DMS114 treated with DMSO at 0.1 percent for 48 hours (cell line): ENCODE data around the gene TMEM259.

Experiments used
- DNase-seq: peaks from one replicate; lab custom pipeline; 2025; ENCODE audit not compliant: unreplicated experiment; lab: John Stamatoyannopoulos, UW

TMEM259 gene

DNA sequence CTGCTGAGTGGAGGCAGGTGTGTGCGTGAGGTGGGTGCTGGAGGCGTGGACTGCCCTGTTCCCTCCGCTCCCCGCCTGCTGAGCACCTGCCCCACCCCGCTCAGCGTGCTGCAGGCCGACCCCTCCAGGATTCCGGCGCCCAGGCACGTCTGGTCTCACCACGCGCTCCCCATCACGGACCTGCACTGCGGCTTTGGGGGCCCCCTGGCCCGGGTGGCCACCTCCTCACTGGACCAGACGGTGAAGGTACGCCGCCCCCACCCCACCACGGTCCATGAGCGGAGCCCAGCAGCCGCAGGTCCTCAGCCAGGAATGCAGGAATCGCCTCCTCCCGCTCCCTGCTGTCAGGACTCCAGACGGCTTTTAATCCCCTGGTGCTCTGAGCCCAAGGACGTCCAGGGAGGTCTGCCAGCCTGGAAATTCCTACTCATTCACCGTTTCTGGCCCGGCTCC lies 30.8 kb downstream of the TMEM259 start:
- DNase-seq = no peak

DNA sequence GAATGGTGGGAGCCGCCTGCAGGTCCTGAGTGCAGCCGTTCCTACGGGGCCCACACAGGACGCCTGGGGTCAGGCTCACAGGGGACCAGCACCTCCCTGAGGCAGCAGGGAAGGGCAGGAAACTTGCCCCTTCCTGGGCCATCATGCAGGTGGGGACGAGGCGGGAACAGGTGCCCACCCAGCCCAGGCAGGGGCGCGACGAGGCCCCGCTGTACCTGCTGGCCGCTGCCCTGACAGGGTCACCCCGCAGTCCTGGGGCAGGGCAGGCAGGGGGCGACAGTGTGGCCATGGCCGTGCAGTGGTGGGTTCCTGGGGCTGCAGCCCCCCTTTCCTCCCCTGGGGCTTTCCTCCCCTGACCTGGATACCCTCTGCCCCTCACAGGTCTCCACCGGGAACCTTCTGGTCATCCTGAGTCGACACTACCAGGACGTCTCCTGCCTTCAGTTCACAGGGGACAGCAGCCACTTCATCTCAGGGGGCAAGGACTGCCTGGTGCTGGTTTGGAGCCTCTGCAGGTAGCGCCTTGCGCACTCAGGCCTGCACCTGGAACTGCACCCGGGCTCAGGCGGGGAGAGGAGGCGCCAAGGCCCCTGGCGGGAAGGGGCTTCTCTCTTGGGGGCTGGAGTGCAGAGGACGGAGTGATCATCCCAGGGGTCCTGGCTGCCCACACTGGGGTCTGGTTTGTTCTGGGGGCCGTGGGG lies 31.4 kb downstream of the TMEM259 start:
- DNase-seq = no peak

DNA sequence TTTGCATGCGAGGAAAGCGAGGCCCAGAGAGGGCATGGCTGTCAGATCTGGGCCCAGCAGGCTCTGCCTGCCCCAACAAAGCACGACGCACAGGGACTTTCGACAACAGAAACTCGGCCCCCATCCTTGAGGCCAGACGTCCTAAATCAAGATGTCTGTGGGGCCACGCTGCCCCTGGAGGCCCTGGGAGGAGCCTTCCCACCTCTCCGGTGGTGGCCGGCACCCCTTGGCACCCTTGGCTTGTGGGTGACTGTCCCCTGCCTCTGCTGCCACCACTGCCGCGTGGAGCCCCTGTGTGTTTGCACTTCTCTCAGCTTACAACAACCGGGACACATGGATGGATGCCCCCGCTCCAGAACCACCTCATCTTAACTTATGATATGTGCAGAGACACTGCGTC lies 32.4 kb downstream of the TMEM259 start:
- DNase-seq = no peak

- DNase-seq = no peak
Observed at GRCh38 chr19:988081-988480, 32.8 kb downstream of the TMEM259 start.

GRCh38 chr19:986083-986482 lies 34.8 kb downstream of the TMEM259 start:
- no peak for DNase-seq

GRCh38 chr19:984165-984967 lies 36.6 kb downstream of the TMEM259 start, which contains the start of gene WDR18:
Gene WDR18, plus strand, starts transcription at chr19:984345. Its CDS starts 9 bp downstream, at chr19:984354.
- DNase-seq = peak; percentile 67

- DNase-seq = peak; percentile 18
Observed at GRCh38 chr19:982567-983170, 38.3 kb downstream of the TMEM259 start.

GRCh38 chr19:980133-980998 lies 40.6 kb downstream of the TMEM259 start:
- DNase-seq = no peak

DNA sequence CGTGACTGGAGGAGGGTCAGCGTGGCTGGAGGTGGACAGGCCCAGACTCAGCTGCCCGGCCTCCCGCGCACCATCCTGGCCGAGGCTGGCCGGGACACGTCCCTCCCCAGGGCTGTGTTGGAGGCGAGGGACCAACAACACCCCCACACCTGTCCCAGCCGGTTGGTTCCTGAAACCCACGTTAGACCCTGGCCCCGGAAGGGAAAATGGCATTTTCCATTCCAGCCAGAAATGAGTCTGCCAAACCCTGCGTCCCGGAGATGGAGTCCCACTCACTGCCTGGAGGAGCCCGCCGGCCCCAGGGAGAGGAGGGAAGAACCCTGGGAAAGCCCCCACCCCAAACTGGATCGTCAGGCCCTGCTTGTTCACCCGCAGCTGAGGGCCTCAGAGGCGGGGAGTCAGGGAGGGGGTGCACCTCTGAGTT lies 41.6 kb downstream of the TMEM259 start:
- DNase-seq = no peak

GRCh38 chr19:977058-977464 lies 43.9 kb downstream of the TMEM259 start:
- no peak for DNase-seq

GRCh38 chr19:976476-976875 lies 44.4 kb downstream of the TMEM259 start:
- no peak for DNase-seq

- DNase-seq = no peak
Observed at GRCh38 chr19:974564-975257, 46.2 kb downstream of the TMEM259 start.

- no peak for DNase-seq
Observed at GRCh38 chr19:973726-974563, 47.0 kb downstream of the TMEM259 start.

GRCh38 chr19:972281-972680 lies 48.6 kb downstream of the TMEM259 start:
- DNase-seq = no peak

DNA sequence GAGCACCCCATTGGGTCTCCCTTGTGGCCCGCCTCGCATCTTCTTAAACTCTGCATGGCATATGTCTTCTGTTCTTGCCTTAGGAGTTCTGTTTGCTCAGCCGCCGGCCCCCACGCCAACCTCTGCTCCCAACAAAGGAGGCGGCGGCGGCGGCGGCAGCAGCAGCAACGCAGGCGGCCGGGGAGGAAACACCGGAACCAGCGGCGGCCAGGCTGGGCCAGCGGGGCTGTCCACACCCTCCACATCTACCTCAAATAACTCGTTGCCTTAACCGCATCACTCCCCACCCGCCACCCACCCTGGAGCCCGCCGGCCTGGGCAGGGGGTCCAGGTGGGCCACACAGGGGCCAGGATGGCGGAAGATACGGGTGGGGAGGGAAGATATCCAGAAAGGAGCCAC lies 49.1 kb downstream of the TMEM259 start:
- no peak for DNase-seq

DNA sequence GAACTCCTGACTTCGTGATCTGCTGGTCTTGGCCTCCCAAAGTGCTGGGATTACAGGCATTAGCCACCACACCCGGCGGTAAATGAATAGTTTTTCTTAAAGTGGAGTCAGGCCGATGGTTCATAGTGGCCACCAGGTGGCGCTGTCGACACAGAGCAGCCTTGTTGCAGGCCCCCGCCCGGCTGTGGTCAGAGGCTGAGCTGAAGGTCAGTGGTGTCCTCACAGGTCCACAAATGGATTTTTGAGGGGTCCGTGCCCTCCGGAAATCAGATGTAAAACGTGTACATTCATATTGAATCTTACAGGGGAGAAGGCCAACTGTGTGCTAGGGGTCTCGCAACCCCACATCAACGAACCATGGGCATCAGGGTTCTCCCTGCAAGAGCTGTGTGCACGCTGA lies 50.2 kb downstream of the TMEM259 start:
- no peak for DNase-seq

DNA sequence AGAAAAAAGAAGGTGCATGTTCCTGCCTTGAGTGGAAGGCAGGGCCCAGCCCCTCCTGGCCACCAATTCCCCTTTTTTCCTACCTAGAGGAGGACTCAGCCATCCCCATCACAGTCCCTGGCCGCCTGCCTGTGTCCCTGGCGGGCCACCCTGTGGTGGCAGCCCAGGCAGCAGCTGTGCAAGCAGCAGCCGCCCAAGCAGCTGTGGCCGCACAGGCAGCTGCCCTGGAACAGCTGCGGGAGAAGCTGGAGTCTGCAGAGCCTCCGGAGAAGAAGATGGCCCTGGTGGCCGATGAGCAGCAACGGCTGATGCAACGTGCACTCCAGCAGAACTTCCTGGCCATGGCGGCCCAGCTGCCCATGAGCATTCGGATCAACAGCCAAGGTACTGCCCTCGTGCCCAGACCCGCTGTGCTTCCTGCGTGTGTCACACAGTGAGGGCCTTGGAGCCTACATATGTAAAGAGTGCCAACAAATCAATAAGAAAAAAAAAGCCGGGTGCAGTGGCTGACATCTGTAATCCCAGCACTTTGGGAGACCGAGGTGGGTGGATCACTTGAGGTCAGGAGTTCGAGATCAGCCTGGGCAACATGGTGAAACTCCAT lies 54.3 kb downstream of the TMEM259 start:
- DNase-seq = no peak

GRCh38 chr19:964761-965694 lies 55.9 kb downstream of the TMEM259 start:
- DNase-seq = peak; percentile 13
